ENCODE results near the gene P3H2.

Gene P3H2

GRCh38 chr3:190053919-190054672, 66.6 kb downstream of the P3H2 start:
- no peak for DNase-seq (ENCODE audit: low read depth)

GRCh38 chr3:190051641-190052040, 69.1 kb downstream of the P3H2 start:
- DNase-seq (ENCODE audit: low read depth) = no peak

- DNase-seq (ENCODE audit: low read depth) = no peak
Observed at GRCh38 chr3:190048932-190049441, 71.7 kb downstream of the P3H2 start.

- no peak for DNase-seq (ENCODE audit: low read depth)
Observed at GRCh38 chr3:190044974-190045373, 75.7 kb downstream of the P3H2 start.

GRCh38 chr3:190044142-190044541, 76.6 kb downstream of the P3H2 start:
- DNase-seq (ENCODE audit: low read depth) = no peak

DNA sequence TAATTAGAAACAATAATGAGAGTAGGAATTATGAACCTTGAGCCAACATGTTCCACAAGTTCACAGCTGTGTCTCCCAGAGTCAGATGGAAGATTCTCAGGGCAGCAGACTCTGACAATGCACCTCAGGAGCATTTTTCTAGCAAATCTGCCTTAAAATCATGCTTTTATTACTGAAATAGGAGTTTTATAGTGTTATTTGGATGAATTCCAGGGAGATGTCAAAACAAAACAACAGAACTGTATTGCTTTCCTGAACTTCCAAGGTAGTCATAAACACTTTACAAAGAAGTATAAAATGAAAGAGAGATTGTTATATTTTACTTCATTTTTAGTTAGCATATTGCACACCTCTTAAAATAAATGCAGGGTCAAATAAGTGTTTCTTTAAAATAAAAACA, 77.0 kb downstream of the P3H2 start:
- DNase-seq (ENCODE audit: low read depth) = no peak

DNA sequence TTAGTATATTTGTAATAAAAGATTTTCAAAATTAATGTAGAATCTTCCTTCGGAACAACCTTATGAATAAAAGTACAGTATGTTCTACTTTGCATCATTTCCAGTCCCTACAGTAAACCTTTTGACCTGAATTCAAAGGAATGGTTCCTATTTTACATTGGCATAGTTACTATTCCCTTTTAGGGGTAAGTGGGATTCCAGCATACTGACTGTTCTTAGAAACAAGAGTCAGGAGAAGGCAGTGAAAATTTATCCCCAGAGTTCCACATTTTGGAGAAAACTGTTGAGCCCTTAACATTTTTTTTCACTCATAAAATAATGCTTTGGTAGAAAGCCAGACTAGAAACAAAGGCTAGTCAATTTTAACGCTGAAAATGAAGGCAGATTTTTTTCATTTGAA, 78.1 kb downstream of the P3H2 start:
- no peak for DNase-seq (ENCODE audit: low read depth)

GRCh38 chr3:190041333-190042041, 79.2 kb downstream of the P3H2 start:
- DNase-seq (ENCODE audit: low read depth) = no peak

- no peak for DNase-seq (ENCODE audit: low read depth)
Observed at GRCh38 chr3:190040145-190040544, 80.6 kb downstream of the P3H2 start.

GRCh38 chr3:190038050-190038933, 82.4 kb downstream of the P3H2 start:
- no peak for DNase-seq (ENCODE audit: low read depth)

DNA sequence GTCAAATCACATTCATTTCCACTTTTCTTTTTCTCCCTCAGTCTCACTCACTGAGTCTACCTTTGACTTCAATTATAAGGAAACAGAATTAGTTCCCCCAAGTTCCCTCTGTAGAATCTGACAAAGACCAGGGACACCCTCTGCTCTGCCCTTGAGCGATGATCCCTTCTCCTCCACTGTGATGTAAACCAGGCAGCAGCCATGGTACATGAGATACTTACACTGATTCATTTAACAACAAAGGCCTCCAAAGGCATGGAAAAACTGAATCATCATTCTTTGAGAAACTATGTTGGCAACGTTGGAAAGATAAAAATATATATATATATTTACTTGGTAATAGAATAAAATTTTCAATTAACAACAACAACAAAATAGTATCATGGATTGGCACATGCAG, 84.1 kb downstream of the P3H2 start:
- DNase-seq (ENCODE audit: low read depth) = no peak

GRCh38 chr3:190034446-190034845, 86.3 kb downstream of the P3H2 start:
- DNase-seq (ENCODE audit: low read depth) = no peak

- no peak for DNase-seq (ENCODE audit: low read depth)
Observed at GRCh38 chr3:190032923-190033322, 87.8 kb downstream of the P3H2 start.

GRCh38 chr3:190031887-190032752, 88.6 kb downstream of the P3H2 start:
- no peak for DNase-seq (ENCODE audit: low read depth)

DNA sequence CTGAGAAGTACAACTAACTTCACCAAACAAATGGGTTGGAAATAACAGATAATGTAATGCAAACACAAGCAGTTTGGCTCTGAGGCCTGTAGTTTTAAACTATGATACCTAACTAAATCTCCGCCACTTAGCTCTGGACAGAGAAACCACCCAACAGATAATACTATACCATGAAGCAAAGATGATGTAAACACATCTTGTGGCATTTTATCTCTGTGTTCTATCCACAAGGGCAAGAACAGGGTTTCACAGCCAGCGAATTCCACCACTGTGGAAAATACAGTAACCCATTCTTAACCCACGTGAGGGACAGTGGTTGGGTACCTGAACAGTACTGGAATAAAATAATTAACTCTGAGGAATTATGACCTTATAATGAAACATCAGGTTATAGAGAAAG, 93.6 kb downstream of the P3H2 start:
- DNase-seq (ENCODE audit: low read depth) = no peak

DNA sequence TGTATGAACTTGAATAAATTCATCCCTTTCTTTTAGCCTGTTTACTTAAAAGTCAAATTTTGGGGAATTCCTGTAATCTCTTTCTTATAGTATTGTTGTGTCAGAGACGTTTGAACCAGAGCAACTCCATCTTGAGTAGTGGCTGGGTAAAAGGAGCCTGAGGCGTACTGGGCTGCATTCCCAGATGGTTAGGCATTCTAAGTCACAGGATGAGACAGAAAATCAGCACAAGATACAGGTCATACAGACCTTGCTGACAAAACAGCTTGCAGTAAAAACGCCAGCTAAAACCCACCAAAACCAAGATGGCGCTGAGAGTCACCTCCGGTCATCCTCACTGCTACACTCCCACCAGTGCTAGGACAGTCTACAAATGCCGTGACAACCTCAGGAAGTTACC, 94.5 kb downstream of the P3H2 start:
- no peak for DNase-seq (ENCODE audit: low read depth)

DNA sequence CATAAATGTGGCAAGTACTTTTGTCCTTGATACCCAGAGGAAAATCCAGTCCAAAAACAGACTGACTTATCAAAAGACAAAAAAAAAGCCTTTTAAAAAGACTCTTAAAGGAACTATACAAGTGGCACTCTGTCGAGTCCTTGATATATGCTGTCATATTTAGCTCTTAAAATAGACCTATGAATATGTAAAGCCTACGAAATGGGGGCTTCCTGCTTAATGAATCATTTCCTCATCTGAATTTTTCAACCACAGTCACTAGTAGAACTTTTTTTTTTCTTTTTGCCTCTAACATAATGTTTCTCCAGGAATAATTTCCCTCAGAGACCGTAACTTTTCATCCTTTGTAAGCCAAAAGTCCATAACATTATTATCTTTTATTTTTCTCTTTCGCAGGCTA, 95.8 kb downstream of the P3H2 start:
- DNase-seq (ENCODE audit: low read depth) = no peak

- DNase-seq (ENCODE audit: low read depth) = no peak
Observed at GRCh38 chr3:190019844-190020243, 100.9 kb downstream of the P3H2 start.

GRCh38 chr3:190019006-190019405, 101.7 kb downstream of the P3H2 start:
- DNase-seq (ENCODE audit: low read depth) = no peak

DNA sequence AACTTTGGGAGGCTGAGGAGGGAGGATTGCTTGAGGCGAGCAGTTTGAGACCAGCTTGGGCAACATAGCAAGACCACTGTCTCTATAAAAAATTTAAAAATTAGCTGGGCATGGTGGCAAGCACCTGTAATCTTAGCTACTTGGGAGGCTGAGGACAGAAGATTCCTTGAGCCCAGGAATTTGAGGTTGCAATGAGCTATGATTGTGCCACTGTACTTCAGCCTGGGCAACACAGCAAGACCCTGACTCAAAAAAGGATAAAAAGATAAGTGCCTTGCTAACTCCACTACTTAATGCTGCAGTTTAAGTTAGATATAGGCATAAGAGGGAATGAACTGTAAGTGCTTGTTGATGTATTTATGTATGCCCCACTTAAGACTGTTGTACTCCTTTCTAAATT, 102.2 kb downstream of the P3H2 start:
- no peak for DNase-seq (ENCODE audit: low read depth)

- DNase-seq (ENCODE audit: low read depth) = no peak
Observed at GRCh38 chr3:190017521-190018288, 103.0 kb downstream of the P3H2 start.

Measured in activated T-helper 1 cell treated with Interleukin-2 at 50 U/mL for 16 hours (primary cell).